ENCODE measurements around the gene ATXN2. TPM values are rescaled to one million over a fixed set of nuclear protein-coding genes. Genes with fewer than 3 reads are reported as not detected.
A peak's percentile ranks its signal among the peaks of the same experiment; 100 is the strongest.

Gene ATXN2
- total RNA-seq, 1 experiment from 2014 or later = 78.5 TPM

GRCh38 chr12:111616177-111616623 lies 17.1 kb upstream of the ATXN2 start:
- peak in 1 of 2 experiments; percentile 32 for DNase-seq
- Histone ChIP-seq H3K9me3 (no peaks in the 10 kb centered on the region), H3K27me3 (replicated peaks; ENCODE audit: control insufficient read depth, insufficient read depth, low read length) (no peaks in the 10 kb centered on the region), H3K36me3 (ENCODE audit: control insufficient read depth, insufficient read depth, low read length) (no peaks in the 10 kb centered on the region), H3K4me1 (0 out of 2 replicates have a peak, but pooled peaks cover 7% of the 10 kb centered on the region), H3K4me3 (ENCODE audit: low read depth, low read length) (no peak overlapping the region)
- Mint-ChIP-seq H3K9me3 (ENCODE audit: unreplicated experiment) (no peaks in the 10 kb centered on the region), H3K27ac (ENCODE audit: unreplicated experiment) (no peak overlapping the region), H3K4me3 (ENCODE audit: unreplicated experiment) (no peak overlapping the region), H3K27me3 (ENCODE audit: insufficient read depth, unreplicated experiment) (no peaks in the 10 kb centered on the region), H3K36me3 (ENCODE audit: insufficient read depth, unreplicated experiment) (no peaks in the 10 kb centered on the region), H3K4me1 (ENCODE audit: low read depth, unreplicated experiment) (no peaks in the 10 kb centered on the region)
- no peak for TF ChIP-seq CTCF (IDR thresholded peaks at IDR 0.05; ENCODE audit: insufficient read depth in 1 of 2, low read depth in 1 of 2, low read length in 1 of 2, severe bottlenecking in 1 of 2, unreplicated experiment in 1 of 2)
- no TSS peak for BruUV-seq (replicated peaks)
- intact Hi-C loops (cut with micrococcal nuclease; ENCODE audit: unreplicated experiment) = no loop called here
- POLR2A ChIA-PET = interaction anchor here (0.6 kb wide), 1 partner anchor 200 kb away, joined by 4 read pairs; no protein-coding TSS in a partner anchor
- CTCF ChIA-PET = no interaction called here

- Mint-ChIP-seq H3K36me3 (ENCODE audit: insufficient read depth, unreplicated experiment) (no peaks in the 10 kb centered on the region), H3K27me3 (ENCODE audit: insufficient read depth, unreplicated experiment) (no peaks in the 10 kb centered on the region), H3K27ac (ENCODE audit: unreplicated experiment) (no peak overlapping the region), H3K4me1 (ENCODE audit: low read depth, unreplicated experiment) (no peaks in the 10 kb centered on the region), H3K4me3 (ENCODE audit: unreplicated experiment) (no peak overlapping the region), H3K9me3 (ENCODE audit: unreplicated experiment) (peaks cover 8% of the 10 kb centered on the region)
- ChIA-PET POLR2A (interaction anchor here (0.5 kb wide), 1 partner anchor 486 kb away, joined by 14 read pairs; no protein-coding TSS in a partner anchor), CTCF (no interaction called here)
- no peak for DNase-seq
- intact Hi-C loops (cut with micrococcal nuclease; ENCODE audit: unreplicated experiment) = no loop called here
- Histone ChIP-seq H3K4me1 (no peaks in the 10 kb centered on the region), H3K9me3 (no peaks in the 10 kb centered on the region), H3K27me3 (replicated peaks; ENCODE audit: control insufficient read depth, insufficient read depth, low read length) (no peaks in the 10 kb centered on the region), H3K4me3 (ENCODE audit: low read depth, low read length) (no peak overlapping the region), H3K36me3 (ENCODE audit: control insufficient read depth, insufficient read depth, low read length) (no peaks in the 10 kb centered on the region)
- no TSS peak for BruUV-seq (replicated peaks)
- TF ChIP-seq CTCF (IDR thresholded peaks at IDR 0.05; ENCODE audit: insufficient read depth in 1 of 2, low read depth in 1 of 2, low read length in 1 of 2, severe bottlenecking in 1 of 2, unreplicated experiment in 1 of 2) = no peak
These were observed 8.1 kb upstream of the ATXN2 start for GRCh38 chr12:111607239-111607638.

GRCh38 chr12:111606767-111607230 lies 7.7 kb upstream of the ATXN2 start:
- peaks cover 8% of the 10 kb centered on the region for H3K9me3 Mint-ChIP-seq (ENCODE audit: unreplicated experiment)
- H3K27me3 ChIP-seq (replicated peaks; ENCODE audit: control insufficient read depth, insufficient read depth, low read length) = no peaks in the 10 kb centered on the region
- ChIA-PET CTCF (no interaction called here), POLR2A (interaction anchor here (0.5 kb wide), 1 partner anchor 486 kb away, joined by 14 read pairs; no protein-coding TSS in a partner anchor)
- TF ChIP-seq CTCF (IDR thresholded peaks at IDR 0.05; ENCODE audit: insufficient read depth in 1 of 2, low read depth in 1 of 2, low read length in 1 of 2, severe bottlenecking in 1 of 2, unreplicated experiment in 1 of 2) = no peak
- intact Hi-C loops (cut with micrococcal nuclease; ENCODE audit: unreplicated experiment) = no loop called here
- H3K36me3 ChIP-seq (ENCODE audit: control insufficient read depth, insufficient read depth, low read length) = no peaks in the 10 kb centered on the region
- DNase-seq = no peak
- no peaks in the 10 kb centered on the region for H3K27me3 Mint-ChIP-seq (ENCODE audit: insufficient read depth, unreplicated experiment)
- H3K36me3 Mint-ChIP-seq (ENCODE audit: insufficient read depth, unreplicated experiment) = no peaks in the 10 kb centered on the region
- H3K27ac Mint-ChIP-seq (ENCODE audit: unreplicated experiment) = no peak overlapping the region
- no peak overlapping the region for H3K4me3 ChIP-seq (ENCODE audit: low read depth, low read length)
- H3K4me3 Mint-ChIP-seq (ENCODE audit: unreplicated experiment) = no peak overlapping the region
- no TSS peak for BruUV-seq (replicated peaks)
- H3K4me1 ChIP-seq = no peaks in the 10 kb centered on the region
- H3K9me3 ChIP-seq = no peaks in the 10 kb centered on the region
- no peaks in the 10 kb centered on the region for H3K4me1 Mint-ChIP-seq (ENCODE audit: low read depth, unreplicated experiment)
